ENCODE data around the gene CHRNE.
A peak's percentile ranks its signal among the peaks of the same experiment; 100 is the strongest.

Gene CHRNE

DNA sequence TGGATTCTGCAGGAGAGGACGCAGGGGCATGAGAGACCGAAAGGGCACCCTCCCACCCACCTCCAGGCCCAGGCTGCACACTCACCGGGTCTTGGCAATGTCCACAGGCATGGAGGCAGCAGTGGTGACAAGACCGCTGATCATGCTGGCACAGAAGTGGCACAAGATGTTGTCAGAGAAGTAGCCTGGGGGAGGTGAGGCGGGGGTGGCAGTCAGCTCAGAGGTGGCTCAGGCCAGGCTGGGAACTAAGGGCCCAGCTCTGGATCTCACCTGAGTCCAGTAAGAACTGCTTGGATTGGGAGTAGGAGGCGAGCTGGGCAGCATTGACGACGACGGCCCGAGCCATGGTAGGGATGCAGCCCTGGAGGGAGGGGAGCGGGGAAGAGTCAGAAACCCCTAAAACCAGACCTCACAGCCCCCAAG, 35.2 kb upstream of the CHRNE start:
- Histone ChIP-seq H3K4me1 (ENCODE audit: insufficient read depth, poor library complexity, severe bottlenecking) (peaks cover 3% of the 10 kb centered on the region), H3K4me3 (ENCODE audit: severe bottlenecking) (no peak overlapping the region), H3K36me3 (ENCODE audit: low read depth) (peaks cover 33% of the 10 kb centered on the region), H3K27ac (ENCODE audit: poor library complexity, severe bottlenecking) (no peak overlapping the region), H3K27me3 (ENCODE audit: insufficient read depth, poor library complexity, severe bottlenecking) (no peaks in the 10 kb centered on the region), H3K9me3 (ENCODE audit: severe bottlenecking) (no peaks in the 10 kb centered on the region)
- DNase-seq (ENCODE audit: low spot score): no peak
- TF ChIP-seq, protein P1, sequence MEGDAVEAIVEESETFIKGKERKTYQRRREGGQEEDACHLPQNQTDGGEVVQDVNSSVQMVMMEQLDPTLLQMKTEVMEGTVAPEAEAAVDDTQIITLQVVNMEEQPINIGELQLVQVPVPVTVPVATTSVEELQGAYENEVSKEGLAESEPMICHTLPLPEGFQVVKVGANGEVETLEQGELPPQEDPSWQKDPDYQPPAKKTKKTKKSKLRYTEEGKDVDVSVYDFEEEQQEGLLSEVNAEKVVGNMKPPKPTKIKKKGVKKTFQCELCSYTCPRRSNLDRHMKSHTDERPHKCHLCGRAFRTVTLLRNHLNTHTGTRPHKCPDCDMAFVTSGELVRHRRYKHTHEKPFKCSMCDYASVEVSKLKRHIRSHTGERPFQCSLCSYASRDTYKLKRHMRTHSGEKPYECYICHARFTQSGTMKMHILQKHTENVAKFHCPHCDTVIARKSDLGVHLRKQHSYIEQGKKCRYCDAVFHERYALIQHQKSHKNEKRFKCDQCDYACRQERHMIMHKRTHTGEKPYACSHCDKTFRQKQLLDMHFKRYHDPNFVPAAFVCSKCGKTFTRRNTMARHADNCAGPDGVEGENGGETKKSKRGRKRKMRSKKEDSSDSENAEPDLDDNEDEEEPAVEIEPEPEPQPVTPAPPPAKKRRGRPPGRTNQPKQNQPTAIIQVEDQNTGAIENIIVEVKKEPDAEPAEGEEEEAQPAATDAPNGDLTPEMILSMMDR (IDR thresholded peaks at IDR 0.05; ENCODE audit: poor library complexity, severe bottlenecking): no peak
- ATAC-seq (ENCODE audit: low read depth): no peak

DNA sequence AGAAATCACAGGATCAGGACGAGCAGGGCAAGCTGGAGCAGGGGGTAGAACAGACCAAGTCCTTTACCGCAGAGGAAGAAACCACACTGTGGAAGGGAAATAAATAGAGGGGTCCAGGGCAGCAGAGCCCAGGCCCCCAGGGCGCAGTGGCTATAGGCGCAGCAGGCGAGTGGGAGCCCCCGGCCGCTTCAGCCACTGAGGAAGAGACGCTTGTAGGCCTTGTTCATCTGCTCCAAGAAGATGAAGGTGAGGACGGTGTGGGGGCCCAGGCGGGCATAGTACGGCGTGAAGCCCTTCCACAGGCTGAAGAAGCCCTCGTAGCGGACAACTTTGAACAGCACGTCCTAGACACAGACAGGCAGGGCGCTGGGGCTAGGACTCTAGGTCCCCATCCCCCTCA, 34.7 kb upstream of the CHRNE start:
- TF ChIP-seq, protein P1 (IDR thresholded peaks at IDR 0.05; ENCODE audit: poor library complexity, severe bottlenecking): no peak
- H3K9me3 ChIP-seq (ENCODE audit: severe bottlenecking): no peaks in the 10 kb centered on the region
- H3K36me3 ChIP-seq (ENCODE audit: low read depth): peaks cover 30% of the 10 kb centered on the region
- no peak for ATAC-seq (ENCODE audit: low read depth)
- no peak for DNase-seq (ENCODE audit: low spot score)
- H3K27ac ChIP-seq (ENCODE audit: poor library complexity, severe bottlenecking): no peak overlapping the region
- no peak overlapping the region for H3K4me3 ChIP-seq (ENCODE audit: severe bottlenecking)
- H3K27me3 ChIP-seq (ENCODE audit: insufficient read depth, poor library complexity, severe bottlenecking): no peaks in the 10 kb centered on the region
- peaks cover 3% of the 10 kb centered on the region for H3K4me1 ChIP-seq (ENCODE audit: insufficient read depth, poor library complexity, severe bottlenecking)

DNA sequence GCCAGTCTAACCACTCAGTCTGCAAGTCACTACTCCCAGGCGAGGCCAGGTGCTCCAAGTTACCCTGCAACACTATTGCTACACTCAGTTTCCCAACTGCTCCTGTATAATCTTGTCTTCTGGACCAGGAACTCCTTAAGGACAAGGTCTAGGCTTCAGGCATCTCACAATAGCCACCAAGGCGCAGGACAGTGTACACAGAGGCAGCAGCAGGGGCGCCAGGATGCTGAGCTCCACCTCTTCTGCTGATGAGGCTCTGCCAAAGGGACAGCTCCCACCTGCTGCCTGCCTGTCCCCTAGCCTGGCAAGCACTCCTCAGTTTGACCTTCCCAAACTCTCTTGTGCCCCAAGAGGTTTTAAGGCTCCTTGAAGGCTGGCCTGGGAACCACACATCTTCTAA, 33.5 kb upstream of the CHRNE start:
- ATAC-seq (ENCODE audit: low read depth): no peak

DNA sequence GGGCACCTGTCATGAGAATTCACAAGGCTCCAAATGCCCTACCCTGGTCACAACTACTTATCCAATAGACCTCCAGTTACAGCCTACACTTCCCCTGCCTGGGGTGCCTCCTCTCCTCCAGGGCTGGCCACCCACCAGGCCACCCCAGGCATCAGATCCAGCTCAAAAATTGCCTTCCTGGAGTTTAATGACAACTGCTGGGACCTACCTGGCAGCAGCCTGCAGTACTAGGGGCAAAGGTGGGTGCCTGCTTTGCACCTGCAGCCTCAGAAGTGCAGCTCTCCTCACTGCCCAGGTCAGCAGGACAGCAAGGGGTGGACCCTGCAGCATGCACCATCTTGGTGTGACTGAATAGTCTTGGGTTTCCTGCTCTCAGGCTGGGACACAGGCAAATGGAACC, 32.8 kb upstream of the CHRNE start:
- peaks cover 21% of the 10 kb centered on the region for H3K36me3 ChIP-seq (ENCODE audit: low read depth)
- DNase-seq (ENCODE audit: low spot score) (no peak), ATAC-seq (ENCODE audit: low read depth) (no peak)
- no peak overlapping the region for H3K4me3 ChIP-seq (ENCODE audit: severe bottlenecking)
- no peaks in the 10 kb centered on the region for H3K4me1 ChIP-seq (ENCODE audit: insufficient read depth, poor library complexity, severe bottlenecking)
- TF ChIP-seq, protein P1 (IDR thresholded peaks at IDR 0.05; ENCODE audit: poor library complexity, severe bottlenecking): no peak
- H3K9me3 ChIP-seq (ENCODE audit: severe bottlenecking): no peaks in the 10 kb centered on the region
- no peak overlapping the region for H3K27ac ChIP-seq (ENCODE audit: poor library complexity, severe bottlenecking)
- H3K27me3 ChIP-seq (ENCODE audit: insufficient read depth, poor library complexity, severe bottlenecking): no peaks in the 10 kb centered on the region

More for the DNA sequence above, 33.5 kb upstream of the CHRNE start:
- peaks cover 24% of the 10 kb centered on the region for H3K36me3 ChIP-seq (ENCODE audit: low read depth)
- no peaks in the 10 kb centered on the region for H3K27me3 ChIP-seq (ENCODE audit: insufficient read depth, poor library complexity, severe bottlenecking)
- TF ChIP-seq, protein P1 (IDR thresholded peaks at IDR 0.05; ENCODE audit: poor library complexity, severe bottlenecking): no peak
- no peak for DNase-seq (ENCODE audit: low spot score)
- H3K27ac ChIP-seq (ENCODE audit: poor library complexity, severe bottlenecking): no peak overlapping the region
- no peak overlapping the region for H3K4me3 ChIP-seq (ENCODE audit: severe bottlenecking)
- H3K4me1 ChIP-seq (ENCODE audit: insufficient read depth, poor library complexity, severe bottlenecking): peaks cover 3% of the 10 kb centered on the region
- no peaks in the 10 kb centered on the region for H3K9me3 ChIP-seq (ENCODE audit: severe bottlenecking)

DNA sequence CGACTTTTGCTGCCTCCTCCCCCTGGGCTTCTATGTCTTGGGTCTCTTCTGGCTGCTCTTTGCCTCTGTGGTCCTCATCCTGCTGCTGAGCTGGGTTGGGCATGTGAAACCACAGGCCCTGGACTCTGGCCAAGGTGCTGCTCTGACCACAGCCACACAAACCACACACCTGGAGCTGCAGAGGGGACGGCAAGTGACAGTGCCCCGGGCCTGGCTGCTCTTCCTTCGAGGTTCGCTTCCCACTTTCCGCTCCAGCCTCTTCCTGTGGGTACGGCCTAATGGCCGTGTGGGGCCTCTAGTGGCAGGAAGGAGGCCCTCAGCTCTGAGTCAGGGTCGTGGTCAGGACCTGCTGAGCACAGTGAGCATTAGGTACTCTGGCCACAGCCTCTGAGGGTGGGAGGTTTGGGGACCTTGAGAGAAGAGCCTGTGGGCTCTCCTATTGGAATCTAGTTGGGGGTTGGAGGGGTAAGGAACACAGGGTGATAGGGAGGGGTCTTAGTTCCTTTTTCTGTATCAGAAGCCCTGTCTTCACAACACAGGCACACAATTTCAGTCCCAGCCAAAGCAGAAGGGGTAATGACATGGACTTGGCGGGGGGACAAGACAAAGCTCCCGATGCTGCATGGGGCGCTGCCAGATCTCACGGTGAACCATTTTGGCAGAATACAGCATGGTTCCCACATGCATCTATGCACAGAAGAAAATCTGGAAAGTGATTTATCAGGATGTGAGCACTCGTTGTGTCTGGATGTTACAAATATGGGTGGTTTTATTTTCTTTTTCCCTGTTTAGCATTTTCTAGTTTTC, 31.5 kb upstream of the CHRNE start:
- no peak for DNase-seq (ENCODE audit: low spot score)
- Histone ChIP-seq H3K9me3 (ENCODE audit: severe bottlenecking) (no peaks in the 10 kb centered on the region), H3K27me3 (ENCODE audit: insufficient read depth, poor library complexity, severe bottlenecking) (no peaks in the 10 kb centered on the region), H3K4me3 (ENCODE audit: severe bottlenecking) (no peak overlapping the region), H3K27ac (ENCODE audit: poor library complexity, severe bottlenecking) (no peak overlapping the region), H3K4me1 (ENCODE audit: insufficient read depth, poor library complexity, severe bottlenecking) (no peaks in the 10 kb centered on the region), H3K36me3 (ENCODE audit: low read depth) (peaks cover 21% of the 10 kb centered on the region)
- ATAC-seq (ENCODE audit: low read depth): peak; percentile 74
- TF ChIP-seq, protein P1 (IDR thresholded peaks at IDR 0.05; ENCODE audit: poor library complexity, severe bottlenecking): peak; percentile 39

Measured in RWPE2 (cell line).